HUES64 (cell line): ENCODE results near the gene CFAP107.

ENCODE experiments used
- H3K27ac ChIP-seq: 2 replicates; pipeline ENCODE4 v1.7.0; 2013; ENCODE audit warnings: low read depth, low read length, inconsistent platforms
- H3K27me3 ChIP-seq: 2 replicates; pipeline ENCODE4 v1.6.1; 2013; ENCODE audit warnings: mild to moderate bottlenecking, low read length; ENCODE audit not compliant: insufficient read depth
- H3K36me3 ChIP-seq: 2 replicates; pipeline ENCODE4 v1.6.1; 2013; ENCODE audit warnings: mild to moderate bottlenecking, low read length; ENCODE audit not compliant: insufficient read depth
- H3K4me1 ChIP-seq: 2 replicates; pipeline ENCODE4 v1.6.1; 2013; ENCODE audit warnings: mild to moderate bottlenecking, low read length, moderate library complexity; ENCODE audit not compliant: insufficient read depth
- H3K4me3 ChIP-seq: 2 replicates; pipeline ENCODE4 v1.5.1; 2013; ENCODE audit warnings: mild to moderate bottlenecking, low read length, moderate library complexity
- H3K9ac ChIP-seq: 2 replicates; pipeline ENCODE4 v1.6.1; 2013; ENCODE audit warnings: mild to moderate bottlenecking, low read depth, low read length
- H3K9me3 ChIP-seq: 2 replicates; pipeline ENCODE4 v1.6.1; 2013; ENCODE audit warnings: low read depth, low read length; ENCODE audit not compliant: insufficient read depth
- WGBS: fragments of 150-250, 120-280 bp; methylation state at CpG from one replicate; pipeline ENCODE4 v1.1.7; 2013; ENCODE audit warnings: missing lambda C conversion rate; 5-methylcytosine and 5-hydroxymethylcytosine counted together

Gene CFAP107

DNA sequence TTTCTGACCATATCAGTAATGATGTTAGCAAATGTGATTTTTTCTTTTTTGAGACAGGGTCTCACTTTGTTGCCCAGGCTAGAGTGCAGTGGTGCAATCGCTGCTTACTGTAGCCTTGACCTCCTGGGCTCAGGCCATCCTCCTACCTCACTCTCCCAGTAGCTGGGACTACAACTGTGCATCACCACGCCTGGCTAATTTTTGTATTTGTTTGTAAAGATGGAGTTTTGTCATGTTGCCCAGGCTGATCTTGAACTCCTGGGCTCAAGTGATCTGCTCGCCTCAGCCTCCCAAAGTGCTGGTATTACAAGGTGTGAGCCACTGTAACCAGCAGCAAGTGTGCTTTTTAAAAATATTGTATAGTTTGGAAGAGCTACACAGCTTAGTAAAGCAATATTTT is 4.1 kb upstream of the CFAP107 start:
- no peaks in the 10 kb centered on the region for H3K4me1 ChIP-seq
- no peaks in the 10 kb centered on the region for H3K36me3 ChIP-seq
- H3K9me3 ChIP-seq = 0 out of 2 replicates have a peak, but pooled peaks cover 3% of the 10 kb centered on the region
- no peak overlapping the region for H3K9ac ChIP-seq
- no peak overlapping the region for H3K4me3 ChIP-seq
- 98% methylated on average over 3 of the region's 3 CpGs for WGBS
- H3K27ac ChIP-seq = no peak overlapping the region
- no peaks in the 10 kb centered on the region for H3K27me3 ChIP-seq

DNA sequence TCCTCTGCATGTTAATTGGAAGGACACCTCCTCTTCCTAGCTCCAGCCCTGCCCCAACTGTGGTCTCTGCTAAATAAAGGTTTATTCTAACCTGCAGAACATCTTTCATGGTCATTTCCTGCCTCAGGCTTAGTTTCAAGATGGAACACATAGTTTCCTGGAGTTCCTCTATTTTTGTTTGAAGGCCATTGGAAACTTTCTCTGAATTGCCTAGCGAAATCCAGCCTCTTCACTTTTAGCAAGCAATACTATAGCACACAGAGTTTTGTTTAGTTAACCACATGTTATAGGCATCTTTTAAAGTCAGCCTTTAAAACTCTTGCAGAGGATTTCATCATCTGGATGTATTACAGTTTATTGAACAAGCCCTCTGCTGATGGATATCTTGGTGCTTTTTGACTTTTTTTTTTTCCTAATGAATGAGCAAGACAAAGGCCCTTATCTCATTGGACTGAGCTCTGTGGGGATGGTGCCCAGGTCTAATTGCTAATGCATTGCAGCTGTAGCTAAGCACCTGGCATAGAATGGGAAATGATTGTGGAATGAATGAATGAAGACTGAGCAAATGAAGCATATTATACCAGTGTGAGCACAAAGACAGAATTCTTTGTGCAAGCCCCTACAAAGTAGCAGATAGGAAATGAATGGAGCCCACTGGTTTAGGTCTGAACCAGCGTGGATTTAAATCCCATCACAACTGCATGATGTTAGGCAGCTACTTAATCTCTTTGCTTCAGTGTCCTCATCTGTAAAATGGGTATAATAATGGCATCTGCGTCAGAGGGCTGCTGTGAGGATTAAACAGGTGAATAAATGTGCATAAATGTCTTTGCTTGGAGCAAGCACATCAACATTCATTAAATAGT is 641 bp upstream of the CFAP107 start:
- no peak overlapping the region for H3K27ac ChIP-seq
- no peaks in the 10 kb centered on the region for H3K4me1 ChIP-seq
- 93% methylated on average over 3 of the region's 3 CpGs for whole genome bisulfite sequencing
- H3K36me3 ChIP-seq = no peaks in the 10 kb centered on the region
- H3K9ac ChIP-seq = no peak overlapping the region
- H3K27me3 ChIP-seq = no peaks in the 10 kb centered on the region
- H3K9me3 ChIP-seq = 0 out of 2 replicates have a peak, but pooled peaks cover 5% of the 10 kb centered on the region
- no peak overlapping the region for H3K4me3 ChIP-seq

GRCh38 chr1:12748778-12749355 is 2.9 kb downstream of the CFAP107 start:
- H3K9ac ChIP-seq = no peak overlapping the region
- 0 out of 2 replicates have a peak, but pooled peaks cover 5% of the 10 kb centered on the region for H3K9me3 ChIP-seq
- no peaks in the 10 kb centered on the region for H3K36me3 ChIP-seq
- H3K4me1 ChIP-seq = no peaks in the 10 kb centered on the region
- H3K27ac ChIP-seq = no peak overlapping the region
- no peaks in the 10 kb centered on the region for H3K27me3 ChIP-seq
- H3K4me3 ChIP-seq = no peak overlapping the region

DNA sequence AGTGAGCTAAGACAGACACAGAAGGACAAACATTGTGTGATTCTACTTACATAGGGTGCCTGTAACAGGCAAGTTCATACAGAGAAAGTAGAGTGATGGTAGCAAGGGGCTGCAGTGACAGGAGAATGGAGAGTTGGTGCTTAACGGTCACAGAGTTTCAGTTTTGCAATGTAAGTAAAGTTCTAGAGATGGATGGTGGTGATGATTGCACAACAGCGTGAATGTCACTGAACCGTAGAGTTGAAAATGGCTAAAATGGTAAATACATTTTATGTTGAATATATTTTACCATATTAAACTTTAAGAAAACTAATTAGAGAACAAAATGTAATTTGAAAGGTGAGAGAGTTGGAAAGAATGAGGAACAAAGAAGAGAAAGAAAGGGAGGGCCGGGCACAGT is 8.7 kb downstream of the CFAP107 start:
- 97% methylated on average over 3 of the region's 4 CpGs for WGBS
- no peaks in the 10 kb centered on the region for H3K36me3 ChIP-seq
- H3K9me3 ChIP-seq = no peaks in the 10 kb centered on the region
- no peaks in the 10 kb centered on the region for H3K4me1 ChIP-seq
- H3K27me3 ChIP-seq = no peaks in the 10 kb centered on the region
- no peak overlapping the region for H3K4me3 ChIP-seq
- no peak overlapping the region for H3K9ac ChIP-seq
- H3K27ac ChIP-seq = no peak overlapping the region

DNA sequence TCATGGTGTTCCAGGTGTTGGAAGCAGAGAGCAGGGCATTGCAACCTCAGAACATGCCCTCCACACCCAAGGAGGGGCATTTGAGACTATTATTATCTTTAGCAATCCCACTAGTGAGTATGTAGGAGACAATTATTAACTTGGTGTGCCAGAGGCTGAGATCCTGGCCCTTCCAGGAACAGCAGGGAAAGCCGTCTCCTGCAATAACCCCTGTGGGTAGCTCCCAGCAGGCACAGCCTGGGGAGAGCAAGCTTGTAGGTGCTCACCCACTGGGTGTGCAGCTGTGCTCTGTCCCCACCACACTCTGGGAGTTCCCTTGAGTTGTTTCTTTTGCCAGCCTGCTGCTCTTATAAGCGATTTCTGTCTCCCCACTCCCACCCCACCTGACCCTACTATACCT is 10.3 kb downstream of the CFAP107 start:
- H3K27me3 ChIP-seq = no peaks in the 10 kb centered on the region
- H3K4me1 ChIP-seq = no peaks in the 10 kb centered on the region
- H3K9ac ChIP-seq = no peak overlapping the region
- H3K27ac ChIP-seq = no peak overlapping the region
- H3K4me3 ChIP-seq = no peak overlapping the region
- WGBS = 89% methylated on average over 2 of the region's 2 CpGs
- no peaks in the 10 kb centered on the region for H3K9me3 ChIP-seq
- H3K36me3 ChIP-seq = no peaks in the 10 kb centered on the region

GRCh38 chr1:12756768-12757413 is 10.9 kb downstream of the CFAP107 start:
- Histone ChIP-seq H3K27me3 (no peaks in the 10 kb centered on the region), H3K4me3 (no peak overlapping the region), H3K36me3 (no peaks in the 10 kb centered on the region), H3K27ac (no peak overlapping the region), H3K9ac (no peak overlapping the region), H3K4me1 (no peaks in the 10 kb centered on the region), H3K9me3 (no peaks in the 10 kb centered on the region)
- WGBS = 83% methylated on average over 6 of the region's 6 CpGs

- Histone ChIP-seq H3K4me1 (no peaks in the 10 kb centered on the region), H3K27ac (no peak overlapping the region), H3K27me3 (no peaks in the 10 kb centered on the region), H3K4me3 (no peak overlapping the region), H3K9me3 (no peaks in the 10 kb centered on the region), H3K9ac (no peak overlapping the region), H3K36me3 (no peaks in the 10 kb centered on the region)
- WGBS = 90% methylated on average over 6 of the region's 6 CpGs
Measured at GRCh38 chr1:12757836-12758235, 11.8 kb downstream of the CFAP107 start.

- 80% methylated on average over 7 of the region's 7 CpGs for WGBS
Measured at GRCh38 chr1:12760256-12760795, 14.3 kb downstream of the CFAP107 start.

GRCh38 chr1:12761781-12762180 is 15.8 kb downstream of the CFAP107 start:
- H3K4me1 ChIP-seq = no peaks in the 10 kb centered on the region
- H3K27ac ChIP-seq = no peak overlapping the region
- H3K9me3 ChIP-seq = no peaks in the 10 kb centered on the region
- no peaks in the 10 kb centered on the region for H3K36me3 ChIP-seq
- WGBS = 94% methylated on average over 5 of the region's 5 CpGs
- no peak overlapping the region for H3K4me3 ChIP-seq
- no peaks in the 10 kb centered on the region for H3K27me3 ChIP-seq
- no peak overlapping the region for H3K9ac ChIP-seq

More at GRCh38 chr1:12760256-12760795, 14.3 kb downstream of the CFAP107 start:
- Histone ChIP-seq H3K4me3 (no peak overlapping the region), H3K27ac (no peak overlapping the region), H3K36me3 (no peaks in the 10 kb centered on the region), H3K9me3 (no peaks in the 10 kb centered on the region), H3K27me3 (no peaks in the 10 kb centered on the region), H3K9ac (no peak overlapping the region), H3K4me1 (no peaks in the 10 kb centered on the region)

DNA sequence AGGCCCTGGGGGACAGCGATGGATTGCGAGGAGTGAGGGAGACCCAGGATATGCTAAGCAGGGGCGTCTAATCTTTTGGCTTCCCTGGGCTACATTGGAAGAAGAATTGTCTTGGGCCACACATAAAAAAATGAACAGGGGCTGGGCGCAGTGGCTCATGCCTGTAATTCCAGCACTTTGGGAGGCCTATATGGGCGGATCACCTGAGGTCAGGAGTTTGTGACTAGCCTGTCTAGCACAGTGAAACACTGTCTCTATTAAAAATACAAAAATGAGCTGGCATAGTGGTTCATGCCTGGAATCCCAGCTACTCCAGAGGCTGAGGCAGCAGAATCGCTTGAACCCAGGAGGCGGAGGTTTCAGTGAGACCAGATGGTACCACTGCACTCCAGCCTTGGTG is 16.8 kb downstream of the CFAP107 start:
- Histone ChIP-seq H3K9ac (no peak overlapping the region), H3K27ac (no peak overlapping the region), H3K36me3 (no peaks in the 10 kb centered on the region), H3K4me1 (no peaks in the 10 kb centered on the region), H3K4me3 (no peak overlapping the region), H3K27me3 (no peaks in the 10 kb centered on the region), H3K9me3 (no peaks in the 10 kb centered on the region)
- WGBS = 96% methylated on average over 7 of the region's 7 CpGs

- Histone ChIP-seq H3K4me3 (no peak overlapping the region), H3K9ac (no peak overlapping the region), H3K4me1 (no peaks in the 10 kb centered on the region), H3K9me3 (no peaks in the 10 kb centered on the region), H3K27me3 (no peaks in the 10 kb centered on the region), H3K27ac (no peak overlapping the region), H3K36me3 (no peaks in the 10 kb centered on the region)
- WGBS = 85% methylated on average over 4 of the region's 4 CpGs
Measured at GRCh38 chr1:12763479-12763878, 17.5 kb downstream of the CFAP107 start.
